A549 (cell line): ENCODE data around the gene BBLN. TPM values are rescaled to one million over a fixed set of nuclear protein-coding genes. Genes with fewer than 3 reads are reported as not detected.
A peak's percentile ranks its signal among the peaks of the same experiment; 100 is the strongest.

Source experiments
- ATAC-seq, 2 experiments: fragments of 200-7000 bp in 1 of 2; fragments of >200 bp in 1 of 2; cut with Nextera tagmentation in 1 of 2; cut with Tn5 transposase in 1 of 2; 3 replicates each; pipeline versions ENCODE4 v1.8.0 to v1.9.1; 2018 to 2020; ENCODE audit warnings: mild to moderate bottlenecking in 1 of 2, moderate library complexity in 1 of 2
- CTCF ChIA-PET: fragments of 300-600 bp; sonication (Branson Sonifier 250); formaldehyde crosslinking; extraction: SDS; loops from one replicate; lab custom pipeline; 2021; ENCODE audit warnings: antibody characterized with exemption, inconsistent platforms; lab: Yijun Ruan, JAX
- POLR2A ChIA-PET: fragments of 350-600 bp; formaldehyde crosslinking; extraction: SDS; loops from one replicate; lab custom pipeline; 2021; ENCODE audit warnings: antibody characterized with exemption, inconsistent platforms; lab: Yijun Ruan, JAX
- DNase-seq, 2 experiments: peaks; one replicate each; pipeline versions ENCODE4 v3.0.0 to v3.0.0-alpha.2; 2011 to 2016; ENCODE audit warnings: low read depth in 1 of 2, low spot score in 1 of 2
- FAIRE-seq: peaks from 2 replicates; lab custom pipeline; 2011; peaks lifted over from hg19 to GRCh38; lab: Jason Lieb, UNC
- H3K27ac ChIP-seq, 2 experiments: fragments of >200 bp; sonication (Bioruptor Twin); formaldehyde crosslinking; 3 replicates each; pipeline ENCODE4 v1.5.1; 2016 to 2017
- H3K4me1 ChIP-seq: fragments of >200 bp; sonication (Bioruptor Twin); formaldehyde crosslinking; 3 replicates; pipeline ENCODE4 v1.6.1; 2016
- H3K4me2 ChIP-seq: fragments of >200 bp; sonication (Bioruptor Twin); formaldehyde crosslinking; 3 replicates; pipeline ENCODE4 v1.6.1; 2016
- H3K4me3 ChIP-seq: fragments of >200 bp; sonication (Bioruptor Twin); formaldehyde crosslinking; 3 replicates; pipeline ENCODE4 v1.5.1; 2016
- H3K9me3 ChIP-seq: fragments of >200 bp; sonication (Bioruptor Twin); formaldehyde crosslinking; 3 replicates; pipeline ENCODE4 v1.6.1; 2016
- BCL3 ChIP-seq: fragments of >200 bp; sonication (Bioruptor Twin); formaldehyde crosslinking; IDR thresholded peaks from 3 replicates; pipeline ENCODE4 v1.6.1; 2016
- CBX2 ChIP-seq: fragments of 200-600 bp; sonication (generic); IDR thresholded peaks from 2 replicates; pipeline ENCODE4 v1.6.1; 2016; ENCODE audit warnings: low read depth, mild to moderate bottlenecking, borderline replicate concordance
- CHD2 ChIP-seq: fragments of 150-350 bp; IDR thresholded peaks from 2 replicates; pipeline ENCODE4 v1.6.1; 2014; ENCODE audit warnings: low read length; ENCODE audit not compliant: partially characterized antibody
- CHD4 ChIP-seq: fragments of 200-600 bp; sonication (generic); IDR thresholded peaks from 2 replicates; pipeline ENCODE4 v1.6.1; 2016; ENCODE audit warnings: antibody characterized with exemption, mild to moderate bottlenecking, borderline replicate concordance
- E2F6 ChIP-seq: IDR thresholded peaks from 2 replicates; pipeline ENCODE4 v1.6.1; 2012; ENCODE audit warnings: low read depth, borderline replicate concordance
- EHMT2 ChIP-seq: fragments of 200-600 bp; sonication (generic); IDR thresholded peaks from 2 replicates; pipeline ENCODE4 v1.6.1; 2016; ENCODE audit warnings: antibody characterized with exemption, low read depth, mild to moderate bottlenecking, moderate library complexity
- EP300 ChIP-seq, 2 experiments: fragments of >200 bp; sonication (Bioruptor Twin); formaldehyde crosslinking; IDR thresholded peaks; 2 replicates in 1 of 2; 3 replicates in 1 of 2; pipeline ENCODE4 v1.6.1; 2016 to 2017
- GATA3 ChIP-seq: IDR thresholded peaks from 2 replicates; pipeline ENCODE4 v1.6.1; 2012; ENCODE audit warnings: borderline replicate concordance
- HES2 ChIP-seq: fragments of >200 bp; sonication (Bioruptor Twin); formaldehyde crosslinking; IDR thresholded peaks from 2 replicates; pipeline ENCODE4 v1.6.1; 2016
- HOXB13 ChIP-seq: fragments of 250-450 bp; sonication (Bioruptor Pico); IDR thresholded peaks from 2 replicates; pipeline ENCODE4 v1.5.0; 2020; ENCODE audit warnings: low read depth, mild to moderate bottlenecking, moderate library complexity
- MAX ChIP-seq: IDR thresholded peaks from 2 replicates; pipeline ENCODE4 v1.6.1; 2012
- MAZ ChIP-seq: fragments of 150-350 bp; IDR thresholded peaks from 2 replicates; pipeline ENCODE4 v1.6.1; 2014; ENCODE audit warnings: antibody characterized with exemption, low read depth, low read length, borderline replicate concordance
- NFE2L2 ChIP-seq: fragments of 150-350 bp; conservative IDR thresholded peaks from 2 replicates; pipeline ENCODE4 v1.6.1; 2014; ENCODE audit warnings: low read length
- PBX3 ChIP-seq: IDR thresholded peaks from 2 replicates; pipeline ENCODE4 v1.6.1; 2012
- POLR2A ChIP-seq: IDR thresholded peaks from 2 replicates; pipeline ENCODE4 v1.6.1; 2012; ENCODE audit warnings: mild to moderate bottlenecking, low read length
- POLR2AphosphoS2 ChIP-seq: conservative IDR thresholded peaks from 2 replicates; pipeline ENCODE4 v1.6.1; 2012; ENCODE audit warnings: low read length, improper control_type of control experiment, inconsistent platforms
- RCOR1 ChIP-seq: fragments of 150-350 bp; IDR thresholded peaks from 2 replicates; pipeline ENCODE4 v1.6.1; 2014; ENCODE audit warnings: antibody characterized with exemption, low read length, low read depth
- RFX5 ChIP-seq: fragments of 450-650 bp; IDR thresholded peaks from 2 replicates; pipeline ENCODE4 v1.7.1; 2014; ENCODE audit warnings: antibody characterized with exemption, mild to moderate bottlenecking, moderate library complexity
- SMC3 ChIP-seq: fragments of >200 bp; sonication (Bioruptor Twin); formaldehyde crosslinking; IDR thresholded peaks from 3 replicates; pipeline ENCODE4 v1.6.1; 2018; ENCODE audit warnings: inconsistent platforms
- SREBF2 ChIP-seq: fragments of 450-650 bp; IDR thresholded peaks from 2 replicates; pipeline ENCODE4 v1.6.1; 2014; ENCODE audit warnings: mild to moderate bottlenecking, moderate library complexity
- TFCP2L1 ChIP-seq: fragments of 250-450 bp; sonication (Bioruptor Pico); IDR thresholded peaks from 2 replicates; pipeline ENCODE4 v1.5.0; 2021; ENCODE audit warnings: mild to moderate bottlenecking
- TP53 ChIP-seq: fragments of 250-450 bp; sonication (Bioruptor Pico); IDR thresholded peaks from 2 replicates; pipeline ENCODE4 v1.5.0; 2021; ENCODE audit warnings: mild to moderate bottlenecking, moderate library complexity
- ZC3H11A ChIP-seq: fragments of 450-650 bp; IDR thresholded peaks from 2 replicates; pipeline ENCODE4 v1.6.1; 2014; ENCODE audit warnings: antibody characterized with exemption, mild to moderate bottlenecking
- ZFP36 ChIP-seq: fragments of 450-650 bp; IDR thresholded peaks from 2 replicates; pipeline ENCODE4 v1.6.1; 2014; ENCODE audit warnings: borderline replicate concordance; ENCODE audit not compliant: partially characterized antibody
- WGBS: methylation state at CpG from one replicate; pipeline ENCODE4 v1.1.6; 2017; ENCODE audit errors: missing lambda C conversion rate; 5-methylcytosine and 5-hydroxymethylcytosine counted together
- polyA plus RNA-seq, 4 experiments: library from polyadenylated mRNA; depleted of rRNA in 3 of 4; stranded (reverse); fragments of >200 nt; fragmentation: RNase III in 1 of 4; extraction: RNeasy Plus Mini Kit Qiagen cat#74134 plus additional on column Dnase treatment in 1 of 4; gene quantifications; 2 replicates in 3 of 4; 3 replicates in 1 of 4; pipeline ENCODE4 v1.2.3, GENCODE V29; 2011 to 2017

Gene BBLN
- polyA plus RNA-seq, 2 of the 4 experiments (the other 2 are of a cell fraction) = 23.8 to 28.1 TPM

GRCh38 chr9:128136816-128137793 lies 23.0 kb upstream of the BBLN start:
- CTCF ChIA-PET = interaction anchor here (0.8 to 2.3 kb wide), 5 partner anchors 13 to 25 kb away, joined by 3 to 15 read pairs (median 3); no protein-coding TSS in a partner anchor
- 80% methylated on average over 18 of the region's 18 CpGs for WGBS
- no peak for DNase-seq
- Histone ChIP-seq H3K4me2 (no peak overlapping the region), H3K4me1 (0 out of 3 replicates have a peak, but pooled peaks cover under 1% of the 10 kb centered on the region), H3K27ac (no peak overlapping the region), H3K9me3 (no peaks in the 10 kb centered on the region), H3K4me3 (no peak overlapping the region)
- POLR2A ChIA-PET = interaction anchor here (1.7 kb wide), 1 partner anchor 23 kb away, joined by 4 read pairs; the partner anchor contains the start of gene BBLN
- TF ChIP-seq E2F6 = no peak
- TF ChIP-seq RFX5 = no peak
- TF ChIP-seq NFE2L2 = no peak
- no peak for TF ChIP-seq SMC3
- TF ChIP-seq RCOR1 = no peak
- TF ChIP-seq POLR2AphosphoS2 = no peak
- TF ChIP-seq MAZ = no peak
- TF ChIP-seq BCL3 = no peak
- no peak for TF ChIP-seq CBX2
- no peak for TF ChIP-seq EHMT2
- no peak for TF ChIP-seq SREBF2
- TF ChIP-seq CHD2 = no peak
- no peak for TF ChIP-seq TFCP2L1 (CRISPR knock-in tag)
- TF ChIP-seq ZFP36 = no peak
- TF ChIP-seq POLR2A = no peak
- ATAC-seq = peak; percentile 38 to 40; a peak in 4 of 6 replicates
- FAIRE-seq = no peak

GRCh38 chr9:128138001-128138400 lies 22.1 kb upstream of the BBLN start:
- no peak overlapping the region for H3K4me2 ChIP-seq
- no peak for TF ChIP-seq ZFP36
- DNase-seq = no peak
- whole genome bisulfite sequencing = 66% methylated on average over 3 of the region's 3 CpGs
- POLR2A ChIA-PET = no interaction called here
- H3K4me1 ChIP-seq = no peaks in the 10 kb centered on the region
- CTCF ChIA-PET = interaction anchor here (0.9 to 2.3 kb wide), 4 partner anchors 14 to 24 kb away, joined by 3 to 15 read pairs (median 6); no protein-coding TSS in a partner anchor
- peak; percentile 33 to 38; a peak in 4 of 6 replicates for ATAC-seq
- H3K9me3 ChIP-seq = no peaks in the 10 kb centered on the region
- FAIRE-seq = no peak
- H3K27ac ChIP-seq = no peak overlapping the region
- no peak overlapping the region for H3K4me3 ChIP-seq

GRCh38 chr9:128139621-128140020 lies 20.4 kb upstream of the BBLN start:
- Histone ChIP-seq H3K4me3 (no peak overlapping the region), H3K27ac (no peak overlapping the region), H3K4me2 (no peak overlapping the region), H3K4me1 (no peaks in the 10 kb centered on the region), H3K9me3 (no peaks in the 10 kb centered on the region)
- ChIA-PET CTCF (no interaction called here), POLR2A (no interaction called here)
- DNase-seq = no peak
- WGBS = 54% methylated on average over 7 of the region's 16 CpGs
- ATAC-seq = no peak
- no peak for FAIRE-seq
- no peak for TF ChIP-seq CHD4
- TF ChIP-seq MAX = no peak
- TF ChIP-seq ZC3H11A = no peak
- no peak for TF ChIP-seq HES2
- TF ChIP-seq EP300 (IDR thresholded peaks at IDR 0.05) = no peak
- TF ChIP-seq PBX3 = no peak
- TF ChIP-seq HOXB13 (CRISPR knock-in tag) = no peak
- TF ChIP-seq TP53 (CRISPR knock-in tag) = no peak
- TF ChIP-seq RCOR1 = no peak
- no peak for TF ChIP-seq GATA3
- no peak for TF ChIP-seq CBX2
